BJ (cell line): ENCODE results near the gene PCBP2. TPM values are rescaled to one million over a fixed set of nuclear protein-coding genes. Genes with fewer than 3 reads are reported as not detected.
A peak's percentile ranks its signal among the peaks of the same experiment; 100 is the strongest.

Source experiments
- CTCF ChIA-PET: fragments of 350-600 bp; formaldehyde crosslinking; extraction: SDS; loops from one replicate; lab custom pipeline; 2021; ENCODE audit warnings: antibody characterized with exemption, inconsistent platforms; lab: Yijun Ruan, JAX
- POLR2A ChIA-PET: fragments of 300-600 bp; sonication (Branson Sonifier 250); formaldehyde crosslinking; extraction: SDS; loops from one replicate; lab custom pipeline; 2021; ENCODE audit warnings: antibody characterized with exemption; lab: Charles Lee
- DNase-seq: peaks from one replicate; pipeline ENCODE4 v3.0.0-alpha.2; 2011; ENCODE audit warnings: low read depth
- H3K27me3 ChIP-seq: 2 replicates; pipeline ENCODE4 v1.6.0; 2011; ENCODE audit warnings: low read length; ENCODE audit not compliant: control insufficient read depth, insufficient read depth
- H3K36me3 ChIP-seq: 2 replicates; pipeline ENCODE4 v1.5.1; 2011; ENCODE audit warnings: low read length; ENCODE audit not compliant: control insufficient read depth, insufficient read depth
- H3K4me3 ChIP-seq: 2 replicates; pipeline ENCODE4 v1.5.1; 2011; ENCODE audit warnings: low read depth, mild to moderate bottlenecking, control low read depth, low read length
- CTCF ChIP-seq: IDR thresholded peaks from 2 replicates; pipeline ENCODE4 v1.5.1; 2011; ENCODE audit warnings: low read depth, mild to moderate bottlenecking, control low read depth, inconsistent platforms, low read length, moderate library complexity; ENCODE audit not compliant: insufficient read depth
- polyA plus RNA-seq: library from polyadenylated mRNA; depleted of rRNA; stranded (reverse); fragments of >200 nt; gene quantifications from 2 replicates; pipeline ENCODE4 v1.2.3, GENCODE V29; 2011

Gene PCBP2
- polyA plus RNA-seq, 1 experiment, result 268 TPM

GRCh38 chr12:53495903-53496751 lies 44.2 kb downstream of the PCBP2 start:
- POLR2A ChIA-PET, result interaction anchor here (0.6 kb wide), 1 partner anchor 17 kb away, joined by 3 read pairs; no protein-coding TSS in a partner anchor
- peak overlapping the region; percentile 10; the same call in 1 of the 2 replicates for H3K4me3 ChIP-seq

DNA sequence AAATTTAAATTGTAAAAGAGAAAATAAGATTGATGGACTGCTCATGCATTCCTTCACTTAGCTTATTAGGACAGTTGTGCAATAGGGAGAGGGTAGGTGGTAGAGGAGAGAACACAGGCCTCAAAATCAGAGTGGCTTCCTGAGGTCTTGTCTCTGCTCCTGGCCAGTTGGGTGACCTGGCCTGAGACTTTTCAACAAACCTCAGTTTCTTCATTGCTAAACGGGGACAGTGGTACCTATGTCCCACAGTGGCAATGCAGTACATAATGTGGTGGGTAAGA lies 44.8 kb downstream of the PCBP2 start:
- POLR2A ChIA-PET, result interaction anchor here (0.6 kb wide), 1 partner anchor 18 kb away, joined by 3 read pairs; no protein-coding TSS in a partner anchor
- 0 out of 2 replicates have a peak, but pooled peaks cover 2% of the 10 kb centered on the region for H3K36me3 ChIP-seq
- H3K4me3 ChIP-seq, result peak overlapping the region; percentile 21; the same call in 1 of the 2 replicates
- CTCF ChIA-PET, result no interaction called here
- TF ChIP-seq CTCF, result no peak
- DNase-seq, result no peak
- H3K27me3 ChIP-seq, result no peaks in the 10 kb centered on the region

More at GRCh38 chr12:53495903-53496751, 44.2 kb downstream of the PCBP2 start:
- CTCF ChIA-PET, result interaction anchor here (0.6 to 0.7 kb wide), 2 partner anchors 18 to 144 kb away, joined by 3 read pairs; no protein-coding TSS in a partner anchor
- Histone ChIP-seq H3K27me3 (no peaks in the 10 kb centered on the region), H3K36me3 (0 out of 2 replicates have a peak, but pooled peaks cover 2% of the 10 kb centered on the region)
- no peak for TF ChIP-seq CTCF
- DNase-seq, result peak; percentile 50

DNA sequence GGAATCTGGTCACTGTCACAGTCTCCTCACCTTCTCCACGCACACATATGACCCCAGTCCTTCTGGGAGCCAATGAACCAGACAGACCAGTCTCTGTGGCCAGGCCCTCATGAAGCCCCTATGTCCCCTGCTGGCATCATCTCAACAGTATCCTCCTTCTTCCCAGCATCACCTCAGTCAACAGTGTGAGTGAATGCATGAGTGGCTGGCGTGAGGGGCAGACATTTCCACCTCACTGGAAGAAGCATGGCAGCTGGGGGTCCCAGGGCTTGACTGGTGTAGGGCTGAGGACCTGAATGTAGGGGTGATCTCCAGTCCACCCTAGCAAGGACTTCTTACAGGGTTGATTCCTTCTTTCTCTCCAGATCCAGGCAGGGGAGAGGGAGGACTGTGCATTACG lies 45.6 kb downstream of the PCBP2 start:
- Histone ChIP-seq H3K4me3 (no peak overlapping the region), H3K36me3 (0 out of 2 replicates have a peak, but pooled peaks cover 2% of the 10 kb centered on the region), H3K27me3 (no peaks in the 10 kb centered on the region)
- DNase-seq, result no peak
- POLR2A ChIA-PET, result no interaction called here
- TF ChIP-seq CTCF, result no peak
- CTCF ChIA-PET, result interaction anchor here (1.9 kb wide), 1 partner anchor 11 kb away, joined by 5 read pairs; no protein-coding TSS in a partner anchor

GRCh38 chr12:53498235-53498630 lies 46.3 kb downstream of the PCBP2 start:
- ChIA-PET CTCF (interaction anchor here (0.6 to 1.9 kb wide), 2 partner anchors 10 to 282 kb away, joined by 3 to 5 read pairs; no protein-coding TSS in a partner anchor), POLR2A (no interaction called here)
- no peaks in the 10 kb centered on the region for H3K27me3 ChIP-seq
- DNase-seq, result no peak
- TF ChIP-seq CTCF, result no peak
- H3K36me3 ChIP-seq, result peaks cover 2% of the 10 kb centered on the region; the same call in 1 of the 2 replicates
- peak overlapping the region; percentile 89; the same call in 1 of the 2 replicates for H3K4me3 ChIP-seq
